ENCODE measurements around the gene TUG1. TPM values are rescaled to one million over a fixed set of nuclear protein-coding genes. Genes with fewer than 3 reads are reported as not detected.

The TUG1 gene
- total and polyA plus RNA-seq, 2 donors (not counting 3 experiments of a cell fraction or from before 2014, with no cell fraction given) = 77.1 to 85.9 TPM

DNA sequence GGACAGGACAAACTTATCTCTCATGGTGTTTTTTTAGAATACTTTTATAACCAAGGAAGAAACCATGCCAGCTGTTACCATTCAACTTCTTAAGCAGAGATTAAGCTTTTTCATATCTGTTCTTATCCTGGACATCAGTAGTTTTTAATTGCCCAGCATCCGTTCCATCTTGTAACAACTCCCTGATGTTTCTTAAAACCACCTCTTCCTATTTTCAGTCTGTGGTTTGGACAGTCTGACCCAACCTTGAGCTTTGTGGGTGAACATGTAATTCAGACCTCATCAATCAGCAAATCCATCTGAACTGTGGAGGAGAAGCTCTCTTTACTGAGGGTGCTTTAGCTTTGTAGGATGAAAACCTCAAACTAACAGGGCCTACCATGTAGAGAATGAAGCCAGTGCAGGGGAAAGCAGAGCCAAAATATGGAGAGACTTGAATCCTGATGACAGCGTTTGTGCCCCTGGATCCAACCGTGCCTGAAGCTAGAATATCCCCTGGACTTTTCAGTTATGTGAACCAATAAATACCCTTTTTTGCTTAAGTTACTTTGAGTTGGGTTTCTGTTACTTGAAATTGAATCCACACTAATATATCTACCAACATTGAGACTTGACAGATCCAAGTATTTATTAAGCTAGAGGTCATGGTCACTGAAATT, 9.4 kb downstream of the TUG1 start:
- CTCF ChIA-PET = no interaction called here
- Histone ChIP-seq H4K20me1 (replicated peaks; ENCODE audit: control insufficient read depth, extremely low read depth, insufficient read depth, low read length) (peaks cover 3% of the 10 kb centered on the region), H3K9me1 (replicated peaks; ENCODE audit: control insufficient read depth, extremely low read depth, insufficient read depth, low read length) (no peaks in the 10 kb centered on the region), H3K9me3 (replicated peaks; ENCODE audit: control insufficient read depth, insufficient read depth, low read length) (no peaks in the 10 kb centered on the region), H3K9ac (replicated peaks; ENCODE audit: extremely low read depth, insufficient read depth, low read length) (no peak overlapping the region), H3K27me3 (ENCODE audit: control insufficient read depth in 2 of 2, insufficient read depth in 2 of 2, low read length in 2 of 2) (no peaks in the 10 kb centered on the region), H3K4me1 (ENCODE audit: control insufficient read depth, extremely low read depth, insufficient read depth, low read length) (no peaks in the 10 kb centered on the region), H3K27ac (ENCODE audit: insufficient read depth, low read depth, low read length) (no peak overlapping the region), H3K79me2 (ENCODE audit: control insufficient read depth, insufficient read depth, low read length) (peaks cover 17% of the 10 kb centered on the region), H3K36me3 (ENCODE audit: control insufficient read depth in 2 of 2, extremely low read depth in 1 of 2, insufficient read depth in 2 of 2, low read length in 2 of 2) (peaks cover 5 to 14% of the 10 kb centered on the region in 2 experiments), H2AFZ (ENCODE audit: low read depth, low read length) (no peak overlapping the region), H3K4me2 (ENCODE audit: insufficient read depth, low read length) (no peak overlapping the region), H3K4me3 (replicated peaks in 1 of 3; ENCODE audit: insufficient read depth in 1 of 3, low read depth in 1 of 3, low read length in 3 of 3) (no peak overlapping the region)
- TF ChIP-seq GATA2 (IDR thresholded peaks at IDR 0.05; ENCODE audit: insufficient read depth, insufficient read length, low read depth, low read length) (no peak), POLR2AphosphoS5 (IDR thresholded peaks at IDR 0.05; ENCODE audit: insufficient read depth, low read depth, low read length) (no peak), POLR2A (IDR thresholded peaks at IDR 0.05; ENCODE audit: low read depth, low read length) (no peak), MAX (IDR thresholded peaks at IDR 0.05; ENCODE audit: insufficient read depth, insufficient read length) (no peak), JUN (IDR thresholded peaks at IDR 0.05; ENCODE audit: borderline replicate concordance, insufficient read depth, insufficient read length, low read depth) (no peak), MYC (IDR thresholded peaks at IDR 0.05; ENCODE audit: low read depth, low read length) (no peak), EZH2 (IDR thresholded peaks at IDR 0.05; ENCODE audit: borderline replicate concordance, low read depth, low read length, severe bottlenecking) (no peak), FOS (IDR thresholded peaks at IDR 0.05; ENCODE audit: borderline replicate concordance, insufficient read depth, low read length) (no peak)
- TF ChIP-seq, protein P1, sequence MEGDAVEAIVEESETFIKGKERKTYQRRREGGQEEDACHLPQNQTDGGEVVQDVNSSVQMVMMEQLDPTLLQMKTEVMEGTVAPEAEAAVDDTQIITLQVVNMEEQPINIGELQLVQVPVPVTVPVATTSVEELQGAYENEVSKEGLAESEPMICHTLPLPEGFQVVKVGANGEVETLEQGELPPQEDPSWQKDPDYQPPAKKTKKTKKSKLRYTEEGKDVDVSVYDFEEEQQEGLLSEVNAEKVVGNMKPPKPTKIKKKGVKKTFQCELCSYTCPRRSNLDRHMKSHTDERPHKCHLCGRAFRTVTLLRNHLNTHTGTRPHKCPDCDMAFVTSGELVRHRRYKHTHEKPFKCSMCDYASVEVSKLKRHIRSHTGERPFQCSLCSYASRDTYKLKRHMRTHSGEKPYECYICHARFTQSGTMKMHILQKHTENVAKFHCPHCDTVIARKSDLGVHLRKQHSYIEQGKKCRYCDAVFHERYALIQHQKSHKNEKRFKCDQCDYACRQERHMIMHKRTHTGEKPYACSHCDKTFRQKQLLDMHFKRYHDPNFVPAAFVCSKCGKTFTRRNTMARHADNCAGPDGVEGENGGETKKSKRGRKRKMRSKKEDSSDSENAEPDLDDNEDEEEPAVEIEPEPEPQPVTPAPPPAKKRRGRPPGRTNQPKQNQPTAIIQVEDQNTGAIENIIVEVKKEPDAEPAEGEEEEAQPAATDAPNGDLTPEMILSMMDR (IDR thresholded peaks at IDR 0.05; ENCODE audit: extremely low read depth in 1 of 2, insufficient read depth in 1 of 2, low read depth in 1 of 2, low read length in 2 of 2) = no peak
- dilution Hi-C loops (cut with MboI; ENCODE audit: extremely low pct_ligation_motif_present, low sequenced_read_pairs) (no loop called here), intact Hi-C loops (cut with micrococcal nuclease) (no loop called here)
- BruUV-seq (replicated peaks) = no TSS peak
- FAIRE-seq (no peak), DNase-seq (ENCODE audit: low read depth, low spot score) (no peak)
- POLR2A ChIA-PET = no interaction called here
